HepG2 (cell line): Measurements from ENCODE around the gene OR51D1.

Source experiments
- FOXA3 ChIP-seq: IDR thresholded peaks from 2 replicates; pipeline ENCODE4 v1.6.1; 2016; ENCODE audit warnings: missing genetic modification reagents, missing compliant biosample characterization
- MAX ChIP-seq: IDR thresholded peaks from 2 replicates; pipeline ENCODE4 v1.6.1; 2012; ENCODE audit warnings: inconsistent platforms
- PTBP1 ChIP-seq: fragments of 200-400 bp; formaldehyde crosslinking; IDR thresholded peaks from 2 replicates; pipeline ENCODE4 v1.6.1; 2018; ENCODE audit warnings: low read length, low read depth; ENCODE audit not compliant: poor library complexity, severe bottlenecking

DNA sequence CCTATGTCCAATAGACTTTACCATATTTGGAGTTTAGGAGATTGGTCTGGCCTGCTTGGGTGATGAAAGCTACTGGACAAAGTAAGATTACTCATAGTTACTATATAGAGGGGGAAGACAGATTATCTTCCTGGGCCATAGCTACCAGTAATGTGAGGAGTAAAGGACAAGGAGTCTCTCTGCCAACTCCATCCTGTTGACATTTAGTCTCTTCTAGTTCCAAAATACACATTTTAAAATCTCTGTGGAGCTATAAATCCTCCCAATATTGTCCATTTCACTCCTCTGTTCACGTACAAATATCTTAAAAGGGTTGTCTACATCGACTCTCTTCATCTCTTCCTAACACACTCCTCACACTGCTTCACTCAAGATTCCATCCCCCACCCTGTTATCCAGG is 1.1 kb upstream of the OR51D1 start:
- TF ChIP-seq PTBP1 = no peak
- TF ChIP-seq FOXA3 = no peak
- TF ChIP-seq MAX = no peak
